GM18507 (cell line): Measurements from ENCODE around the gene CGN.
"Not testable (repeated sequence)": the region's sequence is repeated elsewhere in the genome, so short reads cannot be mapped to it uniquely, and the experiment has no call there.

Experiments
- DNase-seq: peaks from one replicate; pipeline ENCODE4 v3.0.0; 2011; ENCODE audit warnings: low read depth; ENCODE audit not compliant: insufficient read length; ENCODE audit errors: extremely low spot score
- FAIRE-seq: peaks from 2 replicates; lab custom pipeline; 2011; peaks lifted over from hg19 to GRCh38; lab: Jason Lieb, UNC

The CGN gene

DNA sequence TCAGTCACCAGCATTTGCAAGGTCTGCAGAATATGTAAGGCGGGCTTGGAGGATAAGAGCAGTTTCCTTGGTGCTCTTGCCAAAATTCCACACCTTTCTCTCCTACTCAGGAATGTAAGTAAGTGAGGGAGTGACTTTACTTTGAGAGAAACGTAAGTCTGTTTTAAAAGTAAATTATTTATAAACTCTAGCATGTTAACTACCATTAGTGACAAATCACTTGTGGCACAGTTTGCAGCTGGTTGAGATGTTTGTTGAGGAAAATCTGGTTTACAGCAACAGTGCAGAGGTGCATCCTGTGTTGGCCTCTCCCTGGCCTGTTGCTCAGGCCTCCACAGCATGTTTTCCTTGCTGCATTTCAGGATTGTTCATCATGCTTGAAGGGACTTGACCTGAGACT lies 8.5 kb downstream of the CGN start:
- DNase-seq (no peak), FAIRE-seq (no peak)

DNA sequence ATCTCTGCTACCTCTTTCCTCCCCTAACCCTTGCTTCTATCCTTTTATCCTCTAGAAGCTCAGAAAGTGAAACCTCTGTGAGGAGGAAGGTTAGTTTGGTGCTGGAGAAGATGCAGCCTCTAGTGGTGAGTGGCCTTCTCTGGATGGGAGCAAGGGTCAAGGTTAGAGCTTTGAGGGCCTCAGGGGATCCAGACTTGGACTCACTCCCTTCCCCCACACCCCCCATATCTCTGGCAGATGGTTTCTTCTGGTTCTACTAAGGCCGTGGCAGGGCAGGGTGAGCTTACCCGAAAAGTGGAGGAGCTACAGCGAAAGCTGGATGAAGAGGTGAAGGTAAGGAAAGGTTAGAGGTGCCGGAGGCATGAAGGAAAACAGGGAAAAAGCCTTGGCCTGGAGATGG lies 9.2 kb downstream of the CGN start:
- FAIRE-seq (no peak), DNase-seq (no peak)

- not testable (repeated sequence) for FAIRE-seq, DNase-seq
Observed at GRCh38 chr1:151522427-151522826, 11.2 kb downstream of the CGN start.

DNA sequence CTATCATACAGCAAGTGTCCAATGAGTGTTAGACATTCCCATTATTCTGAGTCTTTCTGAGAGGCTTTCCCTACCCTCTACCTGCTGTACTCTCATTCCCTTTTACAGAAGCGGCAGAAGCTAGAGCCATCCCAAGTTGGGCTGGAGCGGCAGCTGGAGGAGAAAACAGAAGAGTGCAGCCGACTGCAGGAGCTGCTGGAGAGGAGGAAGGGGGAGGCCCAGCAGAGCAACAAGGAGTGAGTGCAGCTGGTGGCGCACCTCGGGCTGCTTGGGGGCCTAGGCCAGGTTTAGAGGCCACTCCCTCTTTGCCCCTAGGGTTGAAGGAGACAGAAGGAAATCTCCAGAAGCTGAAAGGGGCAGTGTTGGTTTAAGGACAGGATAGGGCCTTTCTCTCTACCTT lies 12.1 kb downstream of the CGN start:
- no peak for DNase-seq
- no peak for FAIRE-seq

DNA sequence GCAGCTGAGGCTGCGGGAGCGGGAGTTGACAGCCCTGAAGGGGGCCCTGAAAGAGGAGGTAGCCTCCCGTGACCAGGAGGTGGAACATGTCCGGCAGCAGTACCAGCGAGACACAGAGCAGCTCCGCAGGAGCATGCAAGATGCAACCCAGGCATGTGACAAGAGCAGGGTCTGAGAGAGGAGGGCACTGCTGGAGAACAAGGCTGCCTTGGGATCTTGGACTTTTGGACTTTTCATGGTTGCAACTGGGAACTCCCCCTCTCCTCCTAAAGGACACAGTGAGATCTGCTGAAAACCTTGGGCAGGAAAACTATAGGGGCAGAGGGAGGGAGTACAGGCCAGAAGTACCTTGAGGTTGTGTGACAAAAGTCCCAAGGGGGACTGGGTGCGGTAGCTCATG lies 13.5 kb downstream of the CGN start:
- DNase-seq (no peak), FAIRE-seq (no peak)

- FAIRE-seq (no peak), DNase-seq (no peak)
Observed at GRCh38 chr1:151526735-151527525, 15.7 kb downstream of the CGN start.

DNA sequence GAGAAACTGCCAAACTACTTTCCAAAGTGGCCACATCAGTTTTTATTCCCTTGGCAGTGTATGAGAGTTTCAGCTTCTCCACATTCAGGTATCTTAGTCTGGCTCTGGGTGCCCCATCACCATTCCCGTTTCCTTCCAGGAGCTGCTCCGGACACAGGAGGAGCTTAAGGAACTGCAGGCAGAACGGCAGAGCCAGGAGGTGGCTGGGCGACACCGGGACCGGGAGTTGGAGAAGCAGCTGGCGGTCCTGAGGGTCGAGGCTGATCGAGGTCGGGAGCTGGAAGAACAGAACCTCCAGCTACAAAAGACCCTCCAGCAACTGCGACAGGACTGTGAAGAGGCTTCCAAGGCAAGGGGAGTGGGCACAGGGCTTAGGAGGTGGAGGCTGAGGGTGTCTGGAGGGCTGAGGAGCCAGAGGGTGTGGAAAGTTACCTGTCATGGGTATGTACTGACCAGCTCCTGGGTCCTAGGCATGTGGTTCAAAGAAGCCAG lies 18.1 kb downstream of the CGN start:
- no peak for DNase-seq
- no peak for FAIRE-seq

DNA sequence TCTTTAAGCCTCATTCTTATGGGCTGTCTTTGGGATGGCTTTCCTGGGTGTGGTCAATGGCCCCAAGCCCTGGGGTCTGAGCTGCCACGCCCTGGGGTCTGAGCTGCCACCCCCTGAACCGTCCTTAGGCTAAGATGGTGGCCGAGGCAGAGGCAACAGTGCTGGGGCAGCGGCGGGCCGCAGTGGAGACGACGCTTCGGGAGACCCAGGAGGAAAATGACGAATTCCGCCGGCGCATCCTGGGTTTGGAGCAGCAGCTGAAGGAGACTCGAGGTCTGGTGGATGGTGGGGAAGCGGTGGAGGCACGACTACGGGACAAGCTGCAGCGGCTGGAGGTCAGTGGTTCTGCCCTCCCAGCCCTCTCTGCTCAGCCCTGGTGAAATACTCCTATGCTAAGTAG lies 18.6 kb downstream of the CGN start:
- DNase-seq (no peak), FAIRE-seq (no peak)

DNA sequence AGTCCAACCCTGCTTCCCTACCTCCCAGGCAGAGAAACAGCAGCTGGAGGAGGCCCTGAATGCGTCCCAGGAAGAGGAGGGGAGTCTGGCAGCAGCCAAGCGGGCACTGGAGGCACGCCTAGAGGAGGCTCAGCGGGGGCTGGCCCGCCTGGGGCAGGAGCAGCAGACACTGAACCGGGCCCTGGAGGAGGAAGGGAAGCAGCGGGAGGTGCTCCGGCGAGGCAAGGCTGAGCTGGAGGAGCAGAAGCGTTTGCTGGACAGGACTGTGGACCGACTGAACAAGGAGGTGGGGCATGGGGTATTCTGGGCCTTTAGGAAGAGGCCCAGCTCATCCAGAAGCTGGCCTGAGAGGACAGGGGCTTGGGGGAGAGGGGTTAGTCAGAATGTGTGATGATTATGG lies 19.3 kb downstream of the CGN start:
- no peak for DNase-seq
- no peak for FAIRE-seq

- no peak for DNase-seq
- no peak for FAIRE-seq
Observed at GRCh38 chr1:151533870-151534269, 22.7 kb downstream of the CGN start.

DNA sequence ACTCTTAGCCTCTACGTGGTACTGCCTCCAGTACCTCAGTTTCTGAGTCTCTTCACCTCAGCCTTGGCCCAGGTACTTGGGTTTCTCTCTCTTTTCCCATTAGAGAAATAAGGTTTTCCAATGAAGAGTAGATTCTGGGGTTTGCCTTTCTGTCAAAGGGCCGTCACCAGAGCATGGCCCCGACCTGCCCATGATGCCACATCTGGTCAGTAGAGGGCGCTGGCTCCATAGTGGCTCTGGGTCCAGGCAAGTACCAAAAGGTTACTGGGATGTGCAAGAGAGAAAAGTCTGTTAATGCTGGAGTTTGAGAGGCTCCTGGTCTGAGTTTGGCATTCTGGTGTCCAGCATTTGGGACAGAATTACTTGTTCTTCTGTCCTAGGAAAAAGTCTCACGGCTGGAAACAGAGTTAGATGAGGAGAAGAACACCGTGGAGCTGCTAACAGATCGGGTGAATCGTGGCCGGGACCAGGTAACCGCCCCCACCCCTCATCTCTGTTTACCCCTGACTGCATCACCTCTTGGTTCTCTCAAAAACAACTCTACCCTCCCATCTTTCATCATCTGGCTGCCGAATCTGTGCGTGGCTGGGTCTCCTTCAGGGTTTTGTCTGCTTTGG lies 23.6 kb downstream of the CGN start:
- peak; percentile 37 for DNase-seq
- peak; percentile 80 for FAIRE-seq

DNA sequence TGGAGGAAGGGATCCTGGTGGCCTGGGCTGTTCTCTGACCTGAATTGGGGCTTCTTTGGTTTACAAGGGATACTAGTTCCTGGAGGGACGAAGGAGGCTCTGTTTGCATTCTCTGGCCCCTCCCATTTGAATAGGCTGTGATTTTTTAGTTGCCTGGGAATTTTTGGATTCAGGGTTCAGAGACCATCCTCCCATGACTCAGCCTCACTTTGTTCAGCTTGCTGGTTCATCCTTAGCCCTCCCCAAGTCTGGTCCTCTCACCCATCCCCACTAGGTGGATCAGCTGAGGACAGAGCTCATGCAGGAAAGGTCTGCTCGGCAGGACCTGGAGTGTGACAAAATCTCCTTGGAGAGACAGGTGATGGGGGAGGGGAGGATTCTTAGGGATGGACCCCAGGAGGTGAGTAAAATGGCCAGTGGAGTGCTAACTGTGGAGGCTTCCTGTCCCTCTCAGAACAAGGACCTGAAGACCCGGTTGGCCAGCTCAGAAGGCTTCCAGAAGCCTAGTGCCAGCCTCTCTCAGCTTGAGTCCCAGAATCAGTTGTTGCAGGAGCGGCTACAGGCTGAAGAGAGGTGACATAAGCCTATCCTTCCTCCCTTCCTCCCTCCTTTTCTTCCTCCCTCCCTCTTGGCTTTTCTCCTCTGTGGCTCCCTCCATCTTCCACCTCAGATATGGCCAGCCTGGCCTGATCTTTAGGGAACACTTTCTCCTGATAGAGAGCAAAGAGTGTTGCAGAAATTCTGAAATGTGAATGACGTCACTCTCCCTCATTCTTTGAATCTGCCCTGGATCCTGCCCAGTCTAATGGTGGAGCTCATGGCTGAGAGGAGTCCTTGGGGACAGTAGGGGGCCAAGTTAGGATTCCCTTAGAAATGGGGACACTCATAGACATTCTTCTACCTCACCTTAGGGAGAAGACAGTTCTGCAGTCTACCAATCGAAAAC lies 24.4 kb downstream of the CGN start:
- FAIRE-seq (no peak), DNase-seq (no peak)

- FAIRE-seq, result no peak
- DNase-seq, result no peak
Observed at GRCh38 chr1:151536499-151536898, 25.3 kb downstream of the CGN start.

GRCh38 chr1:151537112-151537511 lies 25.9 kb downstream of the CGN start:
- DNase-seq (no peak), FAIRE-seq (no peak)

DNA sequence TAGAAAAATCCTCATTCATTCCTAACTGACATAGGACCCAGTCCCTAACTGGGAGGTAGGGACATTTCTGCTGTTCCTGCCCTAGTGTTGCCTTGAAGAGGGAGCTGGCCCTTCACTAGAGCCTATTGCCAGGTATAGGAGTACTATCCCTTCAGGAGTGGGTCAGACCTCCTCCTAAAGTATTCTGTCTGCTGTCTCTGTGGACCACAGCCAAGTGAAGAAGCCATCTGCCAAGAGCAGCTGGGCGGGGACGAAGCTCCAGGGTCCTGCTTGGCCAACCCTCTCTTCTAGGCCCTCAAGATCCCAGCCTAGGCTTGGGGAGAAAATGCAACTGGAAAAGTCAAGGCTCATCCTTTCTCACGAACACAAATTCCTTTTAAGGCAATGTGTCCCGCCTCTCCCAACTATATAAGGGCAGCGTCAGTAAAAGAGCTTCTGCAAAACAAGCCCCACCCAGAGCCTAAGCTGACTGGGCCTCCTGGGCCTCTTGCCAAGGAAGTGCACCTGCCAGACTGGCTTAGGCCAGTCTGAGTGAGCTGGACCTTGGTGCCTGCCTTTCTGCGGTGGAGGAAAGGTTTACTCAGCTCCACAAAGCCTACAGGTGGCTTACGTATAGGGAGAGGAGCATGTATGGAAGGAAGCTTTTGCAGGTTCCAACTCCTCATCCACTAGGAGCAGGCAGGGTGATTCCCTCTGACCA lies 28.3 kb downstream of the CGN start:
- FAIRE-seq (no peak), DNase-seq (peak; percentile 36)

- DNase-seq, result peak; percentile 79
- FAIRE-seq, result peak; percentile 93
Observed at GRCh38 chr1:151540021-151540981, 29.1 kb downstream of the CGN start, which contains the start of gene TUFT1. TUFT1 (plus strand) TSS chr1:151540309; CDS start chr1:151540367, 58 bp downstream.

DNA sequence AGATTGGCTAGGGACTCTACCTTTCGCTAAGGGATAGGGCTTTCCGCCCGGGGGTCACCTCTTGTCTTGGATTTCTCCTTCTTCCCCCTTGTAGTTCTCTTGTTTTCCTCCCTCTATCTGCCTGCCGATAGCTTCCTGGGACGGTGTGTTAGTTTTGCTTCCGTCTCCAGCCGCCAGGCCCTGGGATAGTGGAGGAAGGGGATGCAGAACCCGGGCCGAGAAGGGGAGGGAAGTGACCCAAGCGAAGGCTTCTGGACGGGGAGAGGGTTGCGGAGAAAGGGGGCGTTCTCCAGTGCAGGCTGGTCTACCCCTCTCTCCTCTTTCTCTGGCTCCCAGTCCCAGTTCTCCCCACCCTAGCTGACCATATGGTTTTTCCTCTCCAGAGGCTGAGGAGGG lies 29.8 kb downstream of the CGN start:
- no peak for FAIRE-seq
- DNase-seq, result no peak

- FAIRE-seq (no peak), DNase-seq (no peak)
Observed at GRCh38 chr1:151541752-151542151, 30.6 kb downstream of the CGN start.
